Smooth muscle cell (in vitro differentiated cells): Measurements from ENCODE around the gene COL5A1. TPM values are rescaled to one million over a fixed set of nuclear protein-coding genes. Genes with fewer than 3 reads are reported as not detected.
A peak's percentile ranks its signal among the peaks of the same experiment; 100 is the strongest.

ENCODE experiments used
- DNase-seq: peaks from one replicate; lab custom pipeline; 2025; ENCODE audit not compliant: unreplicated experiment; lab: John Stamatoyannopoulos, UW
- H2AFZ ChIP-seq: fragments of 200-600 bp; sonication (generic); 2 replicates; pipeline ENCODE4 v1.6.0; 2016; ENCODE audit warnings: antibody characterized with exemption, low read depth, mild to moderate bottlenecking
- H3F3A ChIP-seq: fragments of 200-600 bp; sonication (generic); 2 replicates; pipeline ENCODE4 v1.6.0; 2017; ENCODE audit warnings: antibody characterized with exemption, low read depth
- H3K27ac ChIP-seq: fragments of 200-600 bp; sonication (generic); 2 replicates; pipeline ENCODE4 v1.5.1; 2016; ENCODE audit warnings: low read depth, mild to moderate bottlenecking
- H3K27me3 ChIP-seq: fragments of 200-600 bp; sonication (generic); 2 replicates; pipeline ENCODE4 v1.6.1; 2016; ENCODE audit warnings: low read depth, mild to moderate bottlenecking
- H3K36me3 ChIP-seq: fragments of 200-600 bp; sonication (generic); 2 replicates; pipeline ENCODE4 v1.5.1; 2016; ENCODE audit warnings: low read depth
- H3K4me1 ChIP-seq: fragments of 200-600 bp; sonication (generic); 2 replicates; pipeline ENCODE4 v1.5.1; 2016; ENCODE audit warnings: low read depth
- H3K4me2 ChIP-seq: fragments of 200-600 bp; sonication (generic); 2 replicates; pipeline ENCODE4 v1.6.0; 2016; ENCODE audit warnings: mild to moderate bottlenecking
- H3K4me3 ChIP-seq: fragments of 200-600 bp; sonication (generic); 2 replicates; pipeline ENCODE4 v1.5.1; 2016; ENCODE audit warnings: mild to moderate bottlenecking
- H3K79me2 ChIP-seq: fragments of 200-600 bp; sonication (generic); 2 replicates; pipeline ENCODE4 v1.6.0; 2016; ENCODE audit warnings: low read depth, mild to moderate bottlenecking
- H3K9ac ChIP-seq: fragments of 200-600 bp; sonication (generic); 2 replicates; pipeline ENCODE4 v1.6.0; 2016; ENCODE audit warnings: low read depth
- H3K9me3 ChIP-seq: fragments of 200-600 bp; sonication (generic); replicated peaks from 2 replicates; pipeline ENCODE4 v1.5.1; 2016; ENCODE audit warnings: low read depth
- H4K20me1 ChIP-seq: fragments of 200-600 bp; sonication (generic); 2 replicates; pipeline ENCODE4 v1.6.0; 2016; ENCODE audit warnings: low read depth
- WGBS: methylation state at CpG from one replicate; pipeline ENCODE4 v1.1.7; 2016; ENCODE audit warnings: low lambda C conversion rate; 5-methylcytosine and 5-hydroxymethylcytosine counted together
- polyA plus RNA-seq: library from polyadenylated mRNA; unstranded; fragments of >200 nt; fragmentation: Nextera tagmentation; extraction: Ambion mirVana; gene quantifications from 2 replicates; pipeline ENCODE4 v1.2.1, GENCODE V29; 2016
- total RNA-seq: library from RNA; depleted of rRNA; stranded (reverse); fragments of >200 nt; gene quantifications from 2 replicates; pipeline ENCODE4 v1.2.3, GENCODE V29; 2014
- TF ChIP-seq, protein P1 (sequence below): fragments of 200-600 bp; sonication (generic); IDR thresholded peaks from 2 replicates; pipeline ENCODE4 v1.5.1; 2017; ENCODE audit warnings: borderline replicate concordance, mild to moderate bottlenecking, antibody characterized with exemption; ENCODE audit not compliant: insufficient read depth, poor library complexity, severe bottlenecking

Gene COL5A1
- total and polyA plus RNA-seq, 2 experiments from 2014 or later = 1,084 to 1,443 TPM

DNA sequence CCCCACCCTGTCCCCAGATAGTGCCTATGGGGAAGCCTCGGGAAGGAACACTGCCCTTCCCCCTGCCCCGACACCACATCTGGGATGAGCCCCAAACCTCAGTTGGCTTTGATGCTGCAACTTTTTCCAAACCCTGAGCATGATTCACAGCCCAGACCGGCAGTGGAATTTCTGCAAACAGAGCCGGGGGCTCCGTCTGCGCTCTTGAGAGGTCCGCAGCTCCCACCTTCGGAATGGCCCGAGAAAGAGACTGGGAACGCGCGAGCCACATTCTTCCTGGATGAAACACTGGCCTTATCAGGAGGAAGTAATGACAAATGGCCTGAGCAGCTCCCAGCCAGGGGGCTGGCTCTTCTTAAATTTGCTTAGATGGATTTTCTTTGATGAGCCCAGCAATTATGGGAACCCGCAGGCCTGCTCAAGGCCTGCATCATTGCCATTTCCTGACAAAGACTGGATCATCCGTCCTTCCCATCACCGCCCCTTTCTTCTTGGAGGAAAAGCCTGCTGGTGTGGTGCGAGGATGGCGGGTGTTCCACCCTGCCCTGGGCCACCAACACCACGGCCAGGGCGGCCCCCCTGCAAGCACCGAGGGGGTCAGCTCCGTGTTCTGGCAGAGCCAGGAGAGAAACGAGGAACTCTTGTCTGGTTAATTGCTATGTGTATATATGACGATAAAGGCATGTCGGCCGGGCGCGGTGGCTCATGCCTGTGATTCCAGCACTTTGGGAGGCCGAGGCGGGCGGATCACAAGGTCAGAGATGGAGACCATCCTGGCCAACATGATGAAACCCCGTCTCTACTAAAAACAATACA, 38.8 kb upstream of the COL5A1 start:
- WGBS = 5% methylated on average over 31 of the region's 31 CpGs
- peaks cover 28% of the 10 kb centered on the region for H3K79me2 ChIP-seq

GRCh38 chr9:134604834-134605233, 36.8 kb upstream of the COL5A1 start:
- no peak overlapping the region for H3K9ac ChIP-seq
- H3K36me3 ChIP-seq = no peaks in the 10 kb centered on the region
- peak overlapping the region; percentile 99 for H3K27ac ChIP-seq
- WGBS = 84% methylated on average over 12 of the region's 12 CpGs
- H3F3A ChIP-seq = peaks cover 37% of the 10 kb centered on the region
- H3K9me3 ChIP-seq = no peaks in the 10 kb centered on the region
- no peak overlapping the region for H3K4me3 ChIP-seq
- H3K4me2 ChIP-seq = no peak overlapping the region
- no peaks in the 10 kb centered on the region for H3K27me3 ChIP-seq
- H4K20me1 ChIP-seq = no peaks in the 10 kb centered on the region
- H3K4me1 ChIP-seq = peaks cover 6% of the 10 kb centered on the region
- no peak overlapping the region for H2AFZ ChIP-seq
- H3K79me2 ChIP-seq = peaks cover 21% of the 10 kb centered on the region
- no peak for DNase-seq
- TF ChIP-seq, protein P1, sequence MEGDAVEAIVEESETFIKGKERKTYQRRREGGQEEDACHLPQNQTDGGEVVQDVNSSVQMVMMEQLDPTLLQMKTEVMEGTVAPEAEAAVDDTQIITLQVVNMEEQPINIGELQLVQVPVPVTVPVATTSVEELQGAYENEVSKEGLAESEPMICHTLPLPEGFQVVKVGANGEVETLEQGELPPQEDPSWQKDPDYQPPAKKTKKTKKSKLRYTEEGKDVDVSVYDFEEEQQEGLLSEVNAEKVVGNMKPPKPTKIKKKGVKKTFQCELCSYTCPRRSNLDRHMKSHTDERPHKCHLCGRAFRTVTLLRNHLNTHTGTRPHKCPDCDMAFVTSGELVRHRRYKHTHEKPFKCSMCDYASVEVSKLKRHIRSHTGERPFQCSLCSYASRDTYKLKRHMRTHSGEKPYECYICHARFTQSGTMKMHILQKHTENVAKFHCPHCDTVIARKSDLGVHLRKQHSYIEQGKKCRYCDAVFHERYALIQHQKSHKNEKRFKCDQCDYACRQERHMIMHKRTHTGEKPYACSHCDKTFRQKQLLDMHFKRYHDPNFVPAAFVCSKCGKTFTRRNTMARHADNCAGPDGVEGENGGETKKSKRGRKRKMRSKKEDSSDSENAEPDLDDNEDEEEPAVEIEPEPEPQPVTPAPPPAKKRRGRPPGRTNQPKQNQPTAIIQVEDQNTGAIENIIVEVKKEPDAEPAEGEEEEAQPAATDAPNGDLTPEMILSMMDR = no peak

More for the DNA sequence above, 38.8 kb upstream of the COL5A1 start:
- TF ChIP-seq, protein P1 = no peak
- DNase-seq = peak; percentile 63
- Histone ChIP-seq H3K4me1 (peaks cover 12% of the 10 kb centered on the region), H4K20me1 (no peaks in the 10 kb centered on the region), H3F3A (peaks cover 42% of the 10 kb centered on the region), H3K4me3 (no peak overlapping the region), H3K4me2 (peak overlapping the region; percentile 72), H3K9me3 (no peaks in the 10 kb centered on the region), H3K27me3 (no peaks in the 10 kb centered on the region), H3K27ac (peak overlapping the region; percentile 100), H2AFZ (no peak overlapping the region), H3K36me3 (no peaks in the 10 kb centered on the region), H3K9ac (peak overlapping the region; percentile 79)

- no peak overlapping the region for H3K4me3 ChIP-seq
- peaks cover under 1% of the 10 kb centered on the region for H3K4me1 ChIP-seq
- H4K20me1 ChIP-seq = no peaks in the 10 kb centered on the region
- no peak overlapping the region for H2AFZ ChIP-seq
- H3K27ac ChIP-seq = peak overlapping the region; percentile 99
- no peak for DNase-seq
- peaks cover 15% of the 10 kb centered on the region for H3K79me2 ChIP-seq
- 86% methylated on average over 8 of the region's 8 CpGs for WGBS
- H3K4me2 ChIP-seq = no peak overlapping the region
- H3F3A ChIP-seq = peaks cover 35% of the 10 kb centered on the region
- TF ChIP-seq, protein P1 = no peak
- H3K9ac ChIP-seq = no peak overlapping the region
- H3K9me3 ChIP-seq = no peaks in the 10 kb centered on the region
- no peaks in the 10 kb centered on the region for H3K36me3 ChIP-seq
- no peaks in the 10 kb centered on the region for H3K27me3 ChIP-seq
These were observed 36.1 kb upstream of the COL5A1 start for GRCh38 chr9:134605351-134605965.
